H1 (cell line): ENCODE measurements around the gene ITPKC. TPM values are rescaled to one million over a fixed set of nuclear protein-coding genes. Genes with fewer than 3 reads are reported as not detected.
A peak's percentile ranks its signal among the peaks of the same experiment; 100 is the strongest.

Source experiments
- ATF3 ChIP-seq: IDR thresholded peaks from 2 replicates; pipeline ENCODE4 v1.6.1; 2011; ENCODE audit warnings: low read depth, mild to moderate bottlenecking, low read length; ENCODE audit not compliant: insufficient read depth
- CHD2 ChIP-seq: IDR thresholded peaks from 2 replicates; pipeline ENCODE4 v1.6.1; 2012; ENCODE audit warnings: low read length, improper control_type of control experiment
- CREB1 ChIP-seq: IDR thresholded peaks from 2 replicates; pipeline ENCODE4 v1.6.1; 2012; ENCODE audit warnings: inconsistent platforms
- E2F6 ChIP-seq: IDR thresholded peaks from 2 replicates; pipeline ENCODE4 v1.6.1; 2012; ENCODE audit warnings: inconsistent platforms
- EP300 ChIP-seq, 2 experiments: IDR thresholded peaks; 1 replicate in 1 of 2; 2 replicates in 1 of 2; pipeline ENCODE4 v1.6.1; 2011 to 2012; ENCODE audit warnings: low read depth in 2 of 2, low read length in 2 of 2, mild to moderate bottlenecking in 2 of 2, borderline replicate concordance in 1 of 2, inconsistent platforms in 1 of 2, moderate library complexity in 1 of 2
- JUND ChIP-seq: IDR thresholded peaks from 2 replicates; pipeline ENCODE4 v1.6.1; 2011; ENCODE audit warnings: mild to moderate bottlenecking, improper control_type of control experiment, low read length
- NRF1 ChIP-seq: IDR thresholded peaks from 2 replicates; pipeline ENCODE4 v1.6.1; 2011; ENCODE audit warnings: mild to moderate bottlenecking, low read depth, low read length, improper control_type of control experiment
- POLR2A ChIP-seq, 2 experiments: IDR thresholded peaks; 1 replicate in 1 of 2; 2 replicates in 1 of 2; pipeline ENCODE4 v1.6.1; 2011; ENCODE audit warnings: low read depth in 2 of 2, low read length in 2 of 2, mild to moderate bottlenecking in 2 of 2; ENCODE audit errors: control extremely low read depth in 1 of 2
- POLR2AphosphoS5 ChIP-seq: IDR thresholded peaks from 2 replicates; pipeline ENCODE4 v1.6.1; 2011; ENCODE audit warnings: low read depth, low read length
- RFX5 ChIP-seq: IDR thresholded peaks from 2 replicates; pipeline ENCODE4 v1.6.1; 2011; ENCODE audit warnings: low read depth, low read length, improper control_type of control experiment, borderline replicate concordance
- RXRA ChIP-seq: IDR thresholded peaks from 2 replicates; pipeline ENCODE4 v1.6.1; 2011; ENCODE audit warnings: low read depth, mild to moderate bottlenecking, low read length, moderate library complexity; ENCODE audit not compliant: insufficient read depth
- SIN3A ChIP-seq, 2 experiments: IDR thresholded peaks in 1 of 2; conservative IDR thresholded peaks in 1 of 2; 2 replicates each; pipeline ENCODE4 v1.6.1; 2011 to 2012; ENCODE audit warnings: low read length in 2 of 2, improper control_type of control experiment in 1 of 2, low read depth in 1 of 2, mild to moderate bottlenecking in 1 of 2
- SIRT6 ChIP-seq: IDR thresholded peaks from one replicate; pipeline ENCODE4 v1.7.1; 2012; ENCODE audit warnings: low read length, inconsistent platforms
- SP1 ChIP-seq: IDR thresholded peaks from 2 replicates; pipeline ENCODE4 v1.6.1; 2011; ENCODE audit warnings: low read depth, low read length
- SP2 ChIP-seq: IDR thresholded peaks from 2 replicates; pipeline ENCODE4 v1.6.1; 2012; ENCODE audit warnings: mild to moderate bottlenecking, low read length, inconsistent platforms
- SP4 ChIP-seq: IDR thresholded peaks from 2 replicates; pipeline ENCODE4 v1.6.1; 2012; ENCODE audit warnings: low read length, inconsistent platforms
- SRF ChIP-seq: IDR thresholded peaks from 2 replicates; pipeline ENCODE4 v1.6.1; 2011; ENCODE audit warnings: mild to moderate bottlenecking, low read depth, low read length, moderate library complexity
- TAF1 ChIP-seq: IDR thresholded peaks from 2 replicates; pipeline ENCODE4 v1.6.1; 2011; ENCODE audit warnings: mild to moderate bottlenecking, low read depth, low read length
- TAF7 ChIP-seq: optimal IDR thresholded peaks from 2 replicates; pipeline ENCODE3; 2011; ENCODE audit warnings: low read depth, mild to moderate bottlenecking, inconsistent platforms, low read length, moderate library complexity, borderline replicate concordance
- TBP ChIP-seq: IDR thresholded peaks from 2 replicates; pipeline ENCODE4 v1.6.1; 2011; ENCODE audit warnings: low read depth, low read length, improper control_type of control experiment
- USF2 ChIP-seq: IDR thresholded peaks from 2 replicates; pipeline ENCODE4 v1.6.1; 2011; ENCODE audit warnings: low read length, improper control_type of control experiment
- polyA plus RNA-seq, 7 experiments: library from polyadenylated mRNA; depleted of rRNA in 3 of 7; stranded (reverse) in 5 of 7; unstranded in 2 of 7; fragments of >200 nt in 5 of 7; fragments of 200-250 nt in 2 of 7; gene quantifications; 1 replicate in 5 of 7; 2 replicates in 1 of 7; 4 replicates in 1 of 7; pipeline versions ENCODE4 v1.2.1 to v1.2.3, GENCODE V29; 2011 to 2013; ENCODE audit warnings: missing spikeins in 2 of 7, mixed read lengths in 2 of 7
- total RNA-seq: library from RNA; stranded (reverse); fragmentation: NEBNext Ultra II Directional; extraction: Animal tissue kit (Norgen Biotek cat#: 25700); gene quantifications from 2 replicates; pipeline ENCODE4 v1.2.1, GENCODE V29; 2021

The ITPKC gene
- total and polyA plus RNA-seq, 2 of the 8 experiments (the other 6 are each of a cell fraction or from before 2014, with no cell fraction given): 5.2 to 8.9 TPM

GRCh38 chr19:40750058-40750873 lies 33.4 kb downstream of the ITPKC start, which contains the start of gene ACTMAP (continued):
- TF ChIP-seq USF2 (peak; percentile 98), TAF7 (peak; percentile 52), E2F6 (peak; percentile 98), EP300 (IDR thresholded peaks at IDR 0.05; ENCODE audit: borderline replicate concordance in 1 of 2, low read depth in 2 of 2, low read length in 2 of 2) (0 out of 3 replicates have a peak, but pooled peaks of 1 of the 2 experiments have one; percentile 60), SP1 (peak; percentile 93), TBP (peak; percentile 74), CHD2 (peak; percentile 78), TAF1 (peak; percentile 69), ATF3 (peak; percentile 88), SP2 (peak; percentile 53), CREB1 (peak; percentile 79), POLR2AphosphoS5 (peak; percentile 55), SRF (no peak), RFX5 (peak; percentile 89), POLR2A (IDR thresholded peaks at IDR 0.05; ENCODE audit: control extremely low read depth in 1 of 2, low read depth in 2 of 2, low read length in 2 of 2) (peak in 1 of 2 experiments; percentile 63; a peak in 1 of 3 replicates), NRF1 (no peak), SIRT6 (no peak), RXRA (peak; percentile 80; the same call in 1 of the 2 replicates), JUND (peak; percentile 15; the same call in 1 of the 2 replicates), SP4 (peak; percentile 93; the same call in 1 of the 2 replicates), SIN3A (conservative IDR thresholded peaks at IDR 0.05 in 1 of 2, IDR thresholded peaks at IDR 0.05 in 1 of 2; ENCODE audit: low read depth in 1 of 2, low read length in 2 of 2) (peak in 1 of 2 experiments; percentile 26; a peak in 2 of 4 replicates)
